NT2/D1 (cell line): ENCODE measurements around the gene CCDC24.

Experiments used
- SUZ12 ChIP-seq: IDR thresholded peaks from 2 replicates; pipeline ENCODE4 v1.6.1; 2011; ENCODE audit not compliant: insufficient read length, insufficient read depth; ENCODE audit errors: extremely low read depth
- YY1 ChIP-seq: IDR thresholded peaks from 2 replicates; pipeline ENCODE4 v1.6.1; 2011; ENCODE audit not compliant: insufficient read length, insufficient read depth

DNA sequence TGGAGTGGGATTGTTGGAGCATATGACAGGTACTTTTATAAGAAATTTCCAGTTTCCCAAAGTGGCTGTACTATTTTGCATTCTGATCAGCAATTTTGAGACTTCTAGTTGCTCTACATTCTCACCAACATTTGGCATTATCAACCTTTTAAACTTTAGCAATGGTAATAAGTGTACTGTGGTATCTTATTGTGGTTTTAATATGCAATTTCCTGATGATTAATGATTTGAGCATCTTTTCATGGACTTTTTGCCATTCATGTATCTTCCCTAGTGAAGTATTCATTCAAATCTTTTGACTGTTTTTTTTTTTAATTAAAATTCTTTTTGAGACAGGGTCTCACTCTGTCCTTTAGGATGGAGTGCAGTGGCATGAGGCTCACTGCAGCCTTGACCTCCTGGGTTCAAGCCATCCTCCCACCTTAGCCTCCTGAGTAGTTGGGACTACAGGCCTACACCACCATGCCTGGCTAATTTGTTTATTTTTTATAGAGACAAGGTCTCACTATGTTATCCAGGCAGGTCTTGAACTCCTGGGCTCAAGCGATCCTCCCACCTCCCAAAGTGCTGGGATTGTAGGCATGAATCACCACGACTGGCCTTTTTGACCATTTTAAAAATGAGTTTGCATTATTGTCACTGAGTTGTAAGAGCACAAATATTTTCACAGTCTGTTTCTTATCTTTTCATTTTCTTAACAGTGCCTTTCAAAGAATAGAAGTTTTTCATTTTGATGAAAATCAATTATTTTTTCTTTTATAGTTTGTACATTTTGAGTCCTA lies 47.7 kb downstream of the CCDC24 start:
- TF ChIP-seq YY1 (no peak), SUZ12 (no peak)
